GM23338 (cell line): ENCODE data around the gene MEP1A. TPM values are rescaled to one million over a fixed set of nuclear protein-coding genes. Genes with fewer than 3 reads are reported as not detected.

Experiments used
- ATAC-seq: fragments of 200-7000 bp; cut with Tn5 transposase; 3 replicates; pipeline ENCODE4 v1.9.1; 2020
- DNase-seq: peaks from one replicate; pipeline ENCODE4 v3.0.0-alpha.2; 2015; ENCODE audit warnings: low spot score
- H2AFZ ChIP-seq: fragments of 200-600 bp; sonication (generic); 2 replicates; pipeline ENCODE4 v1.8.0; 2016; ENCODE audit warnings: antibody characterized with exemption, mild to moderate bottlenecking, moderate library complexity
- H3F3A ChIP-seq: fragments of 200-600 bp; sonication (generic); replicated peaks from 2 replicates; pipeline ENCODE4 v1.8.0; 2017; ENCODE audit warnings: antibody characterized with exemption, mixed run types, low read depth
- H3K27ac ChIP-seq: fragments of 200-600 bp; sonication (generic); 2 replicates; pipeline ENCODE4 v1.6.1; 2016; ENCODE audit warnings: low read depth
- H3K27me3 ChIP-seq: fragments of 200-600 bp; sonication (generic); 2 replicates; pipeline ENCODE4 v1.8.0; 2016; ENCODE audit warnings: mild to moderate bottlenecking, mixed run types, moderate library complexity; ENCODE audit not compliant: insufficient read depth
- H3K36me3 ChIP-seq: fragments of 200-600 bp; sonication (generic); 2 replicates; pipeline ENCODE4 v1.8.0; 2016; ENCODE audit warnings: mild to moderate bottlenecking; ENCODE audit not compliant: insufficient read depth
- H3K4me1 ChIP-seq: fragments of 200-600 bp; sonication (generic); 2 replicates; pipeline ENCODE4 v1.8.0; 2016; ENCODE audit warnings: mild to moderate bottlenecking, moderate library complexity; ENCODE audit not compliant: insufficient read depth
- H3K4me2 ChIP-seq: fragments of 200-600 bp; sonication (generic); 2 replicates; pipeline ENCODE4 v1.7.1; 2017; ENCODE audit warnings: mixed run types
- H3K4me3 ChIP-seq: fragments of 200-600 bp; sonication (generic); 2 replicates; pipeline ENCODE4 v1.6.1; 2016; ENCODE audit warnings: mixed run types
- H3K79me2 ChIP-seq: fragments of 200-600 bp; sonication (generic); replicated peaks from 2 replicates; pipeline ENCODE4 v1.8.0; 2017; ENCODE audit warnings: mild to moderate bottlenecking; ENCODE audit not compliant: insufficient read depth
- H3K9me2 ChIP-seq: fragments of 200-600 bp; sonication (generic); 2 replicates; pipeline ENCODE4 v1.8.0; 2017; ENCODE audit not compliant: insufficient read depth
- H4K20me1 ChIP-seq: fragments of 200-600 bp; sonication (generic); replicated peaks from 2 replicates; pipeline ENCODE4 v1.8.0; 2017; ENCODE audit warnings: mild to moderate bottlenecking; ENCODE audit not compliant: insufficient read depth
- H3K27ac Mint-ChIP-seq: 2 replicates; pipeline ENCODE4 v1.8.0; 2020; ENCODE audit warnings: inconsistent platforms, mild to moderate bottlenecking, moderate library complexity, mixed read lengths
- H3K27me3 Mint-ChIP-seq: 3 replicates; pipeline ENCODE4 v1.8.0; 2022; ENCODE audit warnings: low read depth, mild to moderate bottlenecking, moderate library complexity, mixed read lengths, inconsistent platforms; ENCODE audit not compliant: insufficient read depth, poor library complexity
- H3K36me3 Mint-ChIP-seq: 3 replicates; pipeline ENCODE4 v1.8.0; 2021; ENCODE audit warnings: low read depth, mild to moderate bottlenecking, inconsistent platforms, moderate library complexity, mixed read lengths
- H3K4me1 Mint-ChIP-seq: 3 replicates; pipeline ENCODE4 v1.8.0; 2020; ENCODE audit warnings: mild to moderate bottlenecking, inconsistent platforms, mixed read lengths
- H3K4me3 Mint-ChIP-seq: 3 replicates; pipeline ENCODE4 v1.8.0; 2021; ENCODE audit warnings: moderate library complexity, mild to moderate bottlenecking, inconsistent platforms, mixed read lengths
- H3K9me3 Mint-ChIP-seq: 3 replicates; pipeline ENCODE4 v1.8.0; 2020; ENCODE audit warnings: moderate library complexity, mild to moderate bottlenecking, inconsistent platforms, mixed read lengths
- CREB1 ChIP-seq: fragments of 250-450 bp; sonication (Bioruptor Pico); IDR thresholded peaks from 2 replicates; pipeline ENCODE4 v1.5.0; 2020; ENCODE audit warnings: low read depth, mild to moderate bottlenecking, moderate library complexity
- CTCF ChIP-seq, 2 experiments: fragments of 200-600 bp in 1 of 2; sonication (generic) in 1 of 2; conservative IDR thresholded peaks; 2 replicates each; pipeline versions ENCODE4 v1.5.1 to v1.6.1; 2016 to 2017; ENCODE audit warnings: antibody characterized with exemption in 2 of 2, low read depth in 2 of 2, mild to moderate bottlenecking in 2 of 2, moderate library complexity in 1 of 2
- EZH2 ChIP-seq: fragments of 200-600 bp; sonication (generic); IDR thresholded peaks from one replicate; pipeline ENCODE4 v1.8.0; 2017; ENCODE audit warnings: antibody characterized with exemption, mild to moderate bottlenecking, low read depth; ENCODE audit not compliant: unreplicated experiment
- EZH2phosphoT487 ChIP-seq: fragments of 200-600 bp; sonication (generic); IDR thresholded peaks from one replicate; pipeline ENCODE4 v1.8.1; 2018; ENCODE audit warnings: antibody characterized with exemption; ENCODE audit not compliant: unreplicated experiment
- JUNB ChIP-seq: IDR thresholded peaks from one replicate; pipeline ENCODE4 v1.6.1; 2016; ENCODE audit warnings: antibody characterized with exemption; ENCODE audit not compliant: unreplicated experiment
- NANOG ChIP-seq: IDR thresholded peaks from 2 replicates; pipeline ENCODE4 v1.6.1; 2016; ENCODE audit warnings: antibody characterized with exemption, borderline replicate concordance
- POLR2AphosphoS5 ChIP-seq: IDR thresholded peaks from 2 replicates; pipeline ENCODE4 v1.6.1; 2016; ENCODE audit warnings: antibody characterized with exemption, low read depth
- STAT1 ChIP-seq: IDR thresholded peaks from one replicate; pipeline ENCODE4 v1.6.1; 2016; ENCODE audit warnings: antibody characterized with exemption; ENCODE audit not compliant: unreplicated experiment
- ZNF114 ChIP-seq: fragments of 250-450 bp; sonication (Bioruptor Pico); IDR thresholded peaks from 2 replicates; pipeline ENCODE4 v1.5.0; 2020; ENCODE audit warnings: mild to moderate bottlenecking, moderate library complexity
- ZNF331 ChIP-seq: fragments of 250-450 bp; sonication (Bioruptor Pico); IDR thresholded peaks from 2 replicates; pipeline ENCODE4 v1.5.0; 2020; ENCODE audit warnings: low read depth, mild to moderate bottlenecking, moderate library complexity
- ZNF462 ChIP-seq: fragments of 250-450 bp; sonication (Bioruptor Pico); IDR thresholded peaks from 2 replicates; pipeline ENCODE4 v1.5.0; 2020; ENCODE audit warnings: mild to moderate bottlenecking, moderate library complexity
- polyA plus RNA-seq: library from polyadenylated mRNA; unstranded; fragments of >200 nt; fragmentation: Nextera tagmentation; extraction: Ambion mirVana; gene quantifications from 2 replicates; pipeline ENCODE4 v1.2.1, GENCODE V29; 2016
- total RNA-seq: library from RNA; depleted of rRNA; stranded (reverse); fragments of >200 nt; shearing (Covaris generic); gene quantifications from 2 replicates; pipeline ENCODE4 v1.2.3, GENCODE V29; 2014
- TF ChIP-seq, protein P1 (sequence below): IDR thresholded peaks from 2 replicates; pipeline ENCODE4 v1.6.1; 2016; ENCODE audit warnings: antibody characterized with exemption
- TF ChIP-seq, protein P2 (sequence below): IDR thresholded peaks from one replicate; pipeline ENCODE4 v1.6.1; 2018; ENCODE audit warnings: antibody characterized with exemption; ENCODE audit not compliant: unreplicated experiment

The MEP1A gene
- total and polyA plus RNA-seq, 2 experiments from 2014 or later, result not detected

- no peak overlapping the region for H3K27ac Mint-ChIP-seq
- H3K79me2 ChIP-seq, result no peaks in the 10 kb centered on the region
- H3K9me3 Mint-ChIP-seq, result no peaks in the 10 kb centered on the region
- no peaks in the 10 kb centered on the region for H3K9me2 ChIP-seq
- H3K36me3 ChIP-seq, result no peaks in the 10 kb centered on the region
- no peaks in the 10 kb centered on the region for H3K27me3 ChIP-seq
- H3K4me3 Mint-ChIP-seq, result no peak overlapping the region
- no peak overlapping the region for H3K27ac ChIP-seq
- no peak for DNase-seq
- no peaks in the 10 kb centered on the region for H3K36me3 Mint-ChIP-seq
- H3K27me3 Mint-ChIP-seq, result no peaks in the 10 kb centered on the region
- no peak overlapping the region for H3K4me2 ChIP-seq
- no peaks in the 10 kb centered on the region for H3K4me1 ChIP-seq
- H2AFZ ChIP-seq, result no peak overlapping the region
- H3K4me3 ChIP-seq, result no peak overlapping the region
- no peaks in the 10 kb centered on the region for H3F3A ChIP-seq
- ATAC-seq, result no peak
- TF ChIP-seq EZH2, result no peak
- no peak for TF ChIP-seq CTCF (conservative IDR thresholded peaks at IDR 0.05; ENCODE audit: low read depth in 2 of 2)
- no peak for TF ChIP-seq STAT1
- TF ChIP-seq, protein P1, sequence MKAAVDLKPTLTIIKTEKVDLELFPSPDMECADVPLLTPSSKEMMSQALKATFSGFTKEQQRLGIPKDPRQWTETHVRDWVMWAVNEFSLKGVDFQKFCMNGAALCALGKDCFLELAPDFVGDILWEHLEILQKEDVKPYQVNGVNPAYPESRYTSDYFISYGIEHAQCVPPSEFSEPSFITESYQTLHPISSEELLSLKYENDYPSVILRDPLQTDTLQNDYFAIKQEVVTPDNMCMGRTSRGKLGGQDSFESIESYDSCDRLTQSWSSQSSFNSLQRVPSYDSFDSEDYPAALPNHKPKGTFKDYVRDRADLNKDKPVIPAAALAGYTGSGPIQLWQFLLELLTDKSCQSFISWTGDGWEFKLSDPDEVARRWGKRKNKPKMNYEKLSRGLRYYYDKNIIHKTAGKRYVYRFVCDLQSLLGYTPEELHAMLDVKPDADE, result no peak
- no peak for TF ChIP-seq EZH2phosphoT487
- TF ChIP-seq ZNF462 (CRISPR knock-in tag), result no peak
- TF ChIP-seq CREB1 (CRISPR knock-in tag), result no peak
- no peak for TF ChIP-seq ZNF114 (CRISPR knock-in tag)
- TF ChIP-seq POLR2AphosphoS5, result no peak
- TF ChIP-seq JUNB, result no peak
- TF ChIP-seq ZNF331 (CRISPR knock-in tag), result no peak
- TF ChIP-seq, protein P2, sequence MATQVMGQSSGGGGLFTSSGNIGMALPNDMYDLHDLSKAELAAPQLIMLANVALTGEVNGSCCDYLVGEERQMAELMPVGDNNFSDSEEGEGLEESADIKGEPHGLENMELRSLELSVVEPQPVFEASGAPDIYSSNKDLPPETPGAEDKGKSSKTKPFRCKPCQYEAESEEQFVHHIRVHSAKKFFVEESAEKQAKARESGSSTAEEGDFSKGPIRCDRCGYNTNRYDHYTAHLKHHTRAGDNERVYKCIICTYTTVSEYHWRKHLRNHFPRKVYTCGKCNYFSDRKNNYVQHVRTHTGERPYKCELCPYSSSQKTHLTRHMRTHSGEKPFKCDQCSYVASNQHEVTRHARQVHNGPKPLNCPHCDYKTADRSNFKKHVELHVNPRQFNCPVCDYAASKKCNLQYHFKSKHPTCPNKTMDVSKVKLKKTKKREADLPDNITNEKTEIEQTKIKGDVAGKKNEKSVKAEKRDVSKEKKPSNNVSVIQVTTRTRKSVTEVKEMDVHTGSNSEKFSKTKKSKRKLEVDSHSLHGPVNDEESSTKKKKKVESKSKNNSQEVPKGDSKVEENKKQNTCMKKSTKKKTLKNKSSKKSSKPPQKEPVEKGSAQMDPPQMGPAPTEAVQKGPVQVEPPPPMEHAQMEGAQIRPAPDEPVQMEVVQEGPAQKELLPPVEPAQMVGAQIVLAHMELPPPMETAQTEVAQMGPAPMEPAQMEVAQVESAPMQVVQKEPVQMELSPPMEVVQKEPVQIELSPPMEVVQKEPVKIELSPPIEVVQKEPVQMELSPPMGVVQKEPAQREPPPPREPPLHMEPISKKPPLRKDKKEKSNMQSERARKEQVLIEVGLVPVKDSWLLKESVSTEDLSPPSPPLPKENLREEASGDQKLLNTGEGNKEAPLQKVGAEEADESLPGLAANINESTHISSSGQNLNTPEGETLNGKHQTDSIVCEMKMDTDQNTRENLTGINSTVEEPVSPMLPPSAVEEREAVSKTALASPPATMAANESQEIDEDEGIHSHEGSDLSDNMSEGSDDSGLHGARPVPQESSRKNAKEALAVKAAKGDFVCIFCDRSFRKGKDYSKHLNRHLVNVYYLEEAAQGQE, result no peak
- no peak for TF ChIP-seq NANOG
- no peaks in the 10 kb centered on the region for H4K20me1 ChIP-seq
- H3K4me1 Mint-ChIP-seq, result no peaks in the 10 kb centered on the region
These were observed 39.6 kb downstream of the MEP1A start for GRCh38 chr6:46832816-46833215.
